Measurements from ENCODE around the gene LRCH1. TPM values are rescaled to one million over a fixed set of nuclear protein-coding genes. Genes with fewer than 3 reads are reported as not detected.

Gene LRCH1
- total and polyA plus RNA-seq, 2 experiments from 2014 or later: 4.7 to 5.0 TPM

DNA sequence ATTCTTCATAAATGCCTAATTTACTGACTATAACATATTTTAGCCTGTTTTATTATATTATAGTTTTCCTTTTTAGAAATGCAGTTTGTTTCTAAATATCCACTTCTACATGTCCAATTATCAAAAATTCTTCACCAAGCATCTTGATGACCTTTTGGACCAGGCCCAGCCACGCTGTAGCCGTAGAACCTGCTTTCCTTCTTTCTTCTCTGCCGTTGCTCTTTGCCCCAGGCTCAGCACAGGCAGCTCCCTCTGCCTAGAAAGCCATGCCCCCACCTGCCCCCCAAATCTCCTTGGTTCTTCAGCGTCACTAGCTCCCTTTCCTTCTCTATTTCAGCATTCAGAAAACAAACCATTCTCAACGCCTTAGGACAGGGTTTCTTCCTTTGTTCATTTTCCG is 178.6 kb downstream of the LRCH1 start:
- H3K9ac ChIP-seq: no peak overlapping the region
- WGBS, 2 experiments (ENCODE audit: low coverage in 1 of 2, low lambda C conversion rate in 2 of 2, missing lambda C conversion rate in 2 of 2): 95 to 97% methylated on average over 6 of the region's 6 CpGs
- H3K9me2 ChIP-seq (ENCODE audit: insufficient read depth): no peaks in the 10 kb centered on the region
- no peak overlapping the region for H3K27ac ChIP-seq
- no peak for TF ChIP-seq EZH2phosphoT487 (IDR thresholded peaks at IDR 0.05; ENCODE audit: insufficient read depth, low read depth)
- TF ChIP-seq EZH2 (IDR thresholded peaks at IDR 0.05; ENCODE audit: insufficient read depth, poor library complexity, severe bottlenecking): no peak
- no peak overlapping the region for H3K4me2 ChIP-seq (ENCODE audit: unreplicated experiment)
- no peaks in the 10 kb centered on the region for H3K27me3 ChIP-seq (replicated peaks; ENCODE audit: insufficient read depth)
- no peaks in the 10 kb centered on the region for H3F3A ChIP-seq (ENCODE audit: insufficient read depth)
- no peak for DNase-seq
- in situ Hi-C loops (cut with MboI): no loop called here
- no peak overlapping the region for H2AFZ ChIP-seq
- peaks cover 13% of the 10 kb centered on the region; the same call in 1 of the 2 replicates for H3K36me3 ChIP-seq (ENCODE audit: low read depth)
- H4K20me1 ChIP-seq (ENCODE audit: insufficient read depth): no peaks in the 10 kb centered on the region
- no peaks in the 10 kb centered on the region for H3K9me3 ChIP-seq (ENCODE audit: low read depth)
- H3K79me2 ChIP-seq (ENCODE audit: insufficient read depth): no peaks in the 10 kb centered on the region
- H3K4me1 ChIP-seq (ENCODE audit: insufficient read depth): no peaks in the 10 kb centered on the region
- no peak overlapping the region for H3K4me3 ChIP-seq

DNA sequence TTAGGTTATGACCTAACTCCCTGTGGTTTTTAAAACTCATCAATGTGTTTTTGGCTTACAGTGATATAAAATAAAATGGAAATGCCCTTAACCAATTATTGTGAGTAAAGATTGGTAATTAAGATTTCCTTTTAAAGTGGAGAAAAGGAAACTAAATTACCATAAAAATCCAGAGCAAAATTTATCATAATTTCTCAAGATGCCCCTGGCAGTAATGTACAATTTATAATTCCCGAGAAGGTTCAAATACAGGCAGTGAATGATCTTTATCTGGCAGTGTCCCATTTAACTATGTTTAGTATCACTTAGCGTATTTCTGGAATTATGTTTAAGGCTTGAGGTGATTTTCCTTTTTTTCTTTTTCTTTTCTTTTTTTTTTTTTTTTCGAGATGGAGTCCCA is 182.5 kb downstream of the LRCH1 start:
- H3K4me3 ChIP-seq: no peak overlapping the region
- no peak for DNase-seq
- no peaks in the 10 kb centered on the region for H3F3A ChIP-seq (ENCODE audit: insufficient read depth)
- in situ Hi-C loops (cut with MboI): no loop called here
- no peaks in the 10 kb centered on the region for H3K79me2 ChIP-seq (ENCODE audit: insufficient read depth)
- H3K36me3 ChIP-seq (ENCODE audit: low read depth): no peaks in the 10 kb centered on the region
- TF ChIP-seq EZH2phosphoT487 (IDR thresholded peaks at IDR 0.05; ENCODE audit: insufficient read depth, low read depth) (no peak), EZH2 (IDR thresholded peaks at IDR 0.05; ENCODE audit: insufficient read depth, poor library complexity, severe bottlenecking) (no peak)
- no peak overlapping the region for H2AFZ ChIP-seq
- H3K9me3 ChIP-seq (ENCODE audit: low read depth): no peaks in the 10 kb centered on the region
- H3K27ac ChIP-seq: no peak overlapping the region
- 98 to 100% methylated on average over 3 of the region's 3 CpGs for WGBS, 2 experiments (ENCODE audit: low coverage in 1 of 2, low lambda C conversion rate in 2 of 2, missing lambda C conversion rate in 2 of 2)
- H3K4me2 ChIP-seq (ENCODE audit: unreplicated experiment): no peak overlapping the region
- no peaks in the 10 kb centered on the region for H3K9me2 ChIP-seq (ENCODE audit: insufficient read depth)
- H3K27me3 ChIP-seq (replicated peaks; ENCODE audit: insufficient read depth): no peaks in the 10 kb centered on the region
- H4K20me1 ChIP-seq (ENCODE audit: insufficient read depth): no peaks in the 10 kb centered on the region
- H3K9ac ChIP-seq: no peak overlapping the region
- no peaks in the 10 kb centered on the region for H3K4me1 ChIP-seq (ENCODE audit: insufficient read depth)

DNA sequence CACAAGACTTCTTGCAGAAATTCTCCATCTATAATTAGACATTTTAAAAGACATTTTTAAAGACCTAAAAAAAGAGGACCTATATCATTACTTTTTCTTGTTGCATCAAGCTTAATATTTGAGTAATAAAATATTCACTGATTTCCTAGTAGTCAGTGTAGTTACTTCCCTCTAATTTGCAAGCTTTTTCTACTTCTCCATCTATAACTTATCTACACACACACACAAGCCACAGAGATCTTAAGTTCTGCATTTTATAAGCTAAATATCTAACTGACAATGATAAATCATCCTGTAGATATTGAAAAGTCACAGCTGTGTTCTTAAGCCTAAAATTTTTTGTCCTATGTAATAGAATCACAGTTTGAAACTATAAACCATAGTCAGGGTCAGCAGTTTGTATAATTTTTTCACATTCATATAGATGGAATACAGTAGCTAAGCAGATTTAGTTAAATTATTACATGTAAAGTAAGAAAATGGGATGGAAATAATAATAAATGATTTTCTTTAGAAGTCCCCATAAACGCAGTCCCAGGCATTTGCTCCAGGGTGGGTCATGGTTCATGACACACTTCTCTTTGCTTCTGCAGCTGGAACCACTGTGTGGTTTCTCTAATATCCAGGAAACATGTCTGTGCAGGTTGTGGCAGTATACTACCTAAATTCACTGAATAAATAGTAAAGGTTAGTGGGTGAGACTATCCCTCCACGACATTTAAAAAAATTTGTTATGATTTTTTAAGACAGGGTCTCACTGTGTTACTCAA is 183.8 kb downstream of the LRCH1 start:
- no peak overlapping the region for H2AFZ ChIP-seq
- H4K20me1 ChIP-seq (ENCODE audit: insufficient read depth): no peaks in the 10 kb centered on the region
- no peak for DNase-seq
- H3K4me2 ChIP-seq (ENCODE audit: unreplicated experiment): no peak overlapping the region
- no peaks in the 10 kb centered on the region for H3F3A ChIP-seq (ENCODE audit: insufficient read depth)
- no peak overlapping the region for H3K9ac ChIP-seq
- H3K79me2 ChIP-seq (ENCODE audit: insufficient read depth): no peaks in the 10 kb centered on the region
- no peaks in the 10 kb centered on the region for H3K9me3 ChIP-seq (ENCODE audit: low read depth)
- TF ChIP-seq EZH2 (IDR thresholded peaks at IDR 0.05; ENCODE audit: insufficient read depth, poor library complexity, severe bottlenecking) (no peak), EZH2phosphoT487 (IDR thresholded peaks at IDR 0.05; ENCODE audit: insufficient read depth, low read depth) (no peak)
- H3K36me3 ChIP-seq (ENCODE audit: low read depth): no peaks in the 10 kb centered on the region
- H3K27ac ChIP-seq: no peak overlapping the region
- 70 to 71% methylated on average over 2 of the region's 2 CpGs for WGBS, 2 experiments (ENCODE audit: low coverage in 1 of 2, low lambda C conversion rate in 2 of 2, missing lambda C conversion rate in 2 of 2)
- in situ Hi-C loops (cut with MboI): no loop called here
- no peak overlapping the region for H3K4me3 ChIP-seq
- no peaks in the 10 kb centered on the region for H3K27me3 ChIP-seq (replicated peaks; ENCODE audit: insufficient read depth)
- no peaks in the 10 kb centered on the region for H3K4me1 ChIP-seq (ENCODE audit: insufficient read depth)
- H3K9me2 ChIP-seq (ENCODE audit: insufficient read depth): no peaks in the 10 kb centered on the region

- no peaks in the 10 kb centered on the region for H4K20me1 ChIP-seq (ENCODE audit: insufficient read depth)
- in situ Hi-C loops (cut with MboI): no loop called here
- H3K27me3 ChIP-seq (replicated peaks; ENCODE audit: insufficient read depth): no peaks in the 10 kb centered on the region
- H3K4me1 ChIP-seq (ENCODE audit: insufficient read depth): peaks cover 5% of the 10 kb centered on the region
- no peaks in the 10 kb centered on the region for H3K9me3 ChIP-seq (ENCODE audit: low read depth)
- H3K9me2 ChIP-seq (ENCODE audit: insufficient read depth): no peaks in the 10 kb centered on the region
- H3K27ac ChIP-seq: no peak overlapping the region
- no peak overlapping the region for H3K4me2 ChIP-seq (ENCODE audit: unreplicated experiment)
- no peaks in the 10 kb centered on the region for H3K36me3 ChIP-seq (ENCODE audit: low read depth)
- DNase-seq: no peak
- H3K79me2 ChIP-seq (ENCODE audit: insufficient read depth): no peaks in the 10 kb centered on the region
- no peak overlapping the region for H3K9ac ChIP-seq
- WGBS, 2 experiments (ENCODE audit: low coverage in 1 of 2, low lambda C conversion rate in 2 of 2, missing lambda C conversion rate in 2 of 2): 99 to 100% methylated on average over 2 of the region's 2 CpGs
- no peak overlapping the region for H3K4me3 ChIP-seq
- TF ChIP-seq EZH2 (IDR thresholded peaks at IDR 0.05; ENCODE audit: insufficient read depth, poor library complexity, severe bottlenecking): no peak
- TF ChIP-seq EZH2phosphoT487 (IDR thresholded peaks at IDR 0.05; ENCODE audit: insufficient read depth, low read depth): no peak
- H2AFZ ChIP-seq: no peak overlapping the region
- H3F3A ChIP-seq (ENCODE audit: insufficient read depth): no peaks in the 10 kb centered on the region
These were observed 185.1 kb downstream of the LRCH1 start for GRCh38 chr13:46738055-46738454.
